K562 treated with DMSO at 1 percent for 4 hours (cell line): Measurements from ENCODE around the gene CENPVL3. TPM values are rescaled to one million over a fixed set of nuclear protein-coding genes. Genes with fewer than 3 reads are reported as not detected.

Source experiments
- total RNA-seq: library from RNA; unstranded; fragments of 300-600 nt; gene quantifications from 2 replicates; pipeline ENCODE4 v1.2.3, GENCODE V29; 2022; ENCODE audit not compliant: insufficient read depth

CENPVL3 gene
- not detected in 2 replicates for total RNA-seq

GRCh38 chrX:51618241-51619155 is at the start of gene CENPVL3:
CENPVL3 (minus strand) TSS chrX:51618912; CDS start chrX:51618873, 39 bp downstream.

Other genes starting within 250 kb of the CENPVL3 start
- gene NUDT11, start 122.3 kb downstream of the CENPVL3 start, total RNA-seq = not detected in 2 replicates
- not detected in 2 replicates for gene CENPVL2, start 63.9 kb upstream of the CENPVL3 start, total RNA-seq
- gene CENPVL1, start 91.6 kb upstream of the CENPVL3 start, total RNA-seq = not detected in 2 replicates
- gene GSPT2, start 124.5 kb upstream of the CENPVL3 start, total RNA-seq = 2.2 and 4.2 TPM in 2 replicates